HepG2 (cell line): ENCODE data around the gene SLC39A3. TPM values are rescaled to one million over a fixed set of nuclear protein-coding genes. Genes with fewer than 3 reads are reported as not detected.
A peak's percentile ranks its signal among the peaks of the same experiment; 100 is the strongest.

ENCODE experiments used
- AGO1 ChIP-seq: fragments of 200-400 bp; formaldehyde crosslinking; IDR thresholded peaks from 2 replicates; pipeline ENCODE4 v1.6.1; 2017; ENCODE audit warnings: mild to moderate bottlenecking, low read depth, low read length, moderate library complexity; ENCODE audit not compliant: poor library complexity, severe bottlenecking
- ATF1 ChIP-seq: IDR thresholded peaks from 2 replicates; pipeline ENCODE4 v1.6.1; 2016; ENCODE audit warnings: mild to moderate bottlenecking, control low read depth
- CSRNP1 ChIP-seq: sonication (generic); formaldehyde crosslinking; IDR thresholded peaks from 2 replicates; pipeline ENCODE4 v1.8.1; 2023; ENCODE audit warnings: mild to moderate bottlenecking, missing genetic modification reagents
- FOXK2 ChIP-seq: fragments of 450-650 bp; IDR thresholded peaks from 2 replicates; pipeline ENCODE4 v1.6.1; 2016
- RAD21 ChIP-seq: fragments of 450-650 bp; formaldehyde crosslinking; IDR thresholded peaks from 2 replicates; pipeline ENCODE4 v1.5.0; 2020; ENCODE audit warnings: mild to moderate bottlenecking
- USF2 ChIP-seq, 2 experiments: sonication (generic) in 1 of 2; formaldehyde crosslinking in 1 of 2; IDR thresholded peaks; 2 replicates each; pipeline versions ENCODE4 v1.5.1 to v1.6.1; 2011 to 2020; ENCODE audit warnings: borderline replicate concordance in 1 of 2, low read depth in 1 of 2, low read length in 1 of 2, mild to moderate bottlenecking in 1 of 2, missing genetic modification reagents in 1 of 2, moderate library complexity in 1 of 2
- YEATS2 ChIP-seq: sonication (generic); formaldehyde crosslinking; IDR thresholded peaks from 2 replicates; pipeline ENCODE4 v1.4.0; 2020; ENCODE audit warnings: missing genetic modification reagents, borderline replicate concordance
- ZKSCAN5 ChIP-seq: sonication (generic); formaldehyde crosslinking; IDR thresholded peaks from 2 replicates; pipeline ENCODE4 v1.5.1; 2020; ENCODE audit warnings: mild to moderate bottlenecking, missing genetic modification reagents
- ZNF142 ChIP-seq: sonication (generic); formaldehyde crosslinking; IDR thresholded peaks from 2 replicates; pipeline ENCODE4 v1.4.0; 2020; ENCODE audit warnings: missing genetic modification reagents
- ZNF383 ChIP-seq: sonication (generic); formaldehyde crosslinking; IDR thresholded peaks from 2 replicates; pipeline ENCODE4 v1.4.0; 2020; ENCODE audit warnings: missing genetic modification reagents, mild to moderate bottlenecking, borderline replicate concordance
- ZNF414 ChIP-seq: sonication (generic); formaldehyde crosslinking; IDR thresholded peaks from 2 replicates; pipeline ENCODE4 v1.5.0; 2020; ENCODE audit warnings: missing genetic modification reagents
- ZNF496 ChIP-seq: sonication (generic); formaldehyde crosslinking; IDR thresholded peaks from 2 replicates; pipeline ENCODE4 v1.8.1; 2023; ENCODE audit warnings: mild to moderate bottlenecking, moderate library complexity, missing genetic modification reagents; ENCODE audit not compliant: insufficient replicate concordance
- ZNF556 ChIP-seq: sonication (generic); formaldehyde crosslinking; IDR thresholded peaks from 2 replicates; pipeline ENCODE4 v1.4.0; 2020; ENCODE audit warnings: mild to moderate bottlenecking, missing genetic modification reagents, borderline replicate concordance
- ZNF580 ChIP-seq: IDR thresholded peaks from 2 replicates; pipeline ENCODE4 v1.6.1; 2016; ENCODE audit warnings: low read depth, borderline replicate concordance
- ZNF607 ChIP-seq: sonication (generic); formaldehyde crosslinking; IDR thresholded peaks from 2 replicates; pipeline ENCODE4 v1.5.1; 2020; ENCODE audit warnings: missing genetic modification reagents, mild to moderate bottlenecking, borderline replicate concordance
- ZNF878 ChIP-seq: sonication (generic); formaldehyde crosslinking; IDR thresholded peaks from 2 replicates; pipeline ENCODE4 v1.8.1; 2023; ENCODE audit warnings: mild to moderate bottlenecking, missing genetic modification reagents, moderate library complexity
- ZSCAN29 ChIP-seq: sonication (generic); formaldehyde crosslinking; conservative IDR thresholded peaks from 2 replicates; pipeline ENCODE4 v1.4.0; 2020; ENCODE audit warnings: mild to moderate bottlenecking, missing genetic modification reagents
- polyA plus RNA-seq, 8 experiments: library from polyadenylated mRNA; depleted of rRNA in 3 of 8; stranded (reverse) in 7 of 8; unstranded in 1 of 8; fragments of >200 nt; fragmentation: Illumina TruSeq in 4 of 8; extraction: Trizol in 4 of 8; gene quantifications; 2 replicates each; pipeline versions ENCODE4 v1.2.1 to v1.2.3, GENCODE V29; 2011 to 2016; ENCODE audit warnings: low read depth in 4 of 8, missing spikeins in 1 of 8, mixed read lengths in 1 of 8; ENCODE audit not compliant: insufficient read depth in 1 of 8
- total RNA-seq, 5 experiments: library from RNA; depleted of rRNA; stranded (reverse); fragments of >200 nt; fragmentation: Illumina TruSeq; extraction: Trizol; gene quantifications; 2 replicates each; pipeline ENCODE4 v1.2.3, GENCODE V29; 2016; ENCODE audit warnings: low read depth in 1 of 5

The SLC39A3 gene
- total and polyA plus RNA-seq, 2 of the 13 experiments (the other 11 are each of a cell fraction or from before 2014, with no cell fraction given) = 33.6 to 41.6 TPM

- peak; percentile 97 for TF ChIP-seq ZNF556 (CRISPR knock-in tag)
- TF ChIP-seq USF2 (IDR thresholded peaks at IDR 0.05; ENCODE audit: low read depth, low read length) = no peak
- no peak for TF ChIP-seq USF2 (CRISPR knock-in tag; IDR thresholded peaks at IDR 0.05; ENCODE audit: borderline replicate concordance)
- peak; percentile 71 for TF ChIP-seq AGO1
- TF ChIP-seq YEATS2 (CRISPR knock-in tag) = peak; percentile 97
- TF ChIP-seq ZNF607 (CRISPR knock-in tag) = peak; percentile 100
- peak; percentile 100 for TF ChIP-seq ZNF580 (CRISPR knock-in tag)
- peak; percentile 99 for TF ChIP-seq CSRNP1 (CRISPR knock-in tag)
- no peak for TF ChIP-seq ZNF383 (CRISPR knock-in tag)
- no peak for TF ChIP-seq ZNF496 (CRISPR knock-in tag)
- TF ChIP-seq ZNF142 (CRISPR knock-in tag) = peak; percentile 27; the same call in 1 of the 2 replicates
- peak; percentile 91 for TF ChIP-seq ZNF878 (CRISPR knock-in tag)
- 0 out of 2 replicates have a peak, but pooled peaks have one; percentile 36 for TF ChIP-seq ZKSCAN5
- TF ChIP-seq FOXK2 = no peak
- peak; percentile 76 for TF ChIP-seq RAD21 (CRISPR knock-in tag)
- TF ChIP-seq ATF1 = 0 out of 2 replicates have a peak, but pooled peaks have one; percentile 44
- peak; percentile 97 for TF ChIP-seq ZNF414 (CRISPR knock-in tag)
- TF ChIP-seq ZSCAN29 (CRISPR knock-in tag) = no peak
Observed at GRCh38 chr19:2739602-2740313, at the start of gene SLC39A3 (continued).
